Activated effector memory CD4-positive, alpha-beta T cell treated with anti-CD3 and anti-CD28 coated beads, Interleukin-2, amount 50 U/mL, for 16 hours (primary cell): ENCODE data around the gene SPTLC1.
"Not testable (repeated sequence)": the region's sequence is repeated elsewhere in the genome, so short reads cannot be mapped to it uniquely, and the experiment has no call there.

Experiments used
- DNase-seq: peaks from one replicate; pipeline ENCODE4 v3.0.0-alpha.2; 2020

SPTLC1 gene

GRCh38 chr9:92115071-92115858, at the start of gene SPTLC1:
Gene SPTLC1 (minus strand): TSS chr9:92115413. CDS start chr9:92115370, 43 bp downstream.
- DNase-seq = peak; percentile 98

GRCh38 chr9:92164975-92165374, 49.8 kb upstream of the SPTLC1 start:
- no peak for DNase-seq

DNA sequence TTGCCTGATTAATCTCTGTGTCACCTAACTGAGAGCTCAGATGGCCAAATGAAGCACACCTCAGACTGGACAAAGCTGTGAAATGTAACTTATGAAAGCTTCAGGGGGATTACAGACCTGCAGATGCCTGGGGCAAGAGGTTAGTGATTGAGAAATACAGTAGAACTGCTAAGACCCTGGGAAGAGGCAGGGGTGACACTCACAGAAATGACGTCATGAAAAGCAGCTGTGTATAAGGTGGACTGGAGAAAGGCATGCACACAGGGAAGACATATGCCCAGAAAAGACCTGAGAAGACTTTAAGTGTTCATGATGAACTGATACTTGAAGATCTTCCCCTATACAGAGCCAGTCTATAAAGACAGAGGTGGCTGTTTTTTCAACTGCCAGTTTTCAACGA, 49.3 kb upstream of the SPTLC1 start:
- no peak for DNase-seq

DNA sequence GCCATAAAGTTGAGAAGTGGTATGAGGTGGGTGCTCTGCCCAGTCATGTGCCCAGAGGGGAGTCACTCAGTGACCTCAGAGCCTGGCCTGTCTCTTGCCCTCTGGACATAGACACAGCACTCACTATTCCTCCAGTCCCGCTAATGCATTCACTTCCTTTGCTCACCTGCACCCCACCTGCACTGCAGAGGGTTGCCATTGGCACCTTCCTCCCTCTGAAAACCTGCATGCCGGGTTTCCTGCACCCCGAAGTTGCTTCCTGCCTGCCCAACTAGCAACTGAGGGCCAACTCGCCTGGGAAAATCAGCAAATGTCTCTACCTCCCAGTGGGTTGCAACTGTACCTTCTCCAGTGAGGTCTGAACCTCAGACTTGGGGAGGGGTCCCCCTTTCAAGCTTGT, 48.1 kb upstream of the SPTLC1 start:
- DNase-seq = no peak

GRCh38 chr9:92160786-92161185, 45.6 kb upstream of the SPTLC1 start:
- no peak for DNase-seq

GRCh38 chr9:92159058-92159457, 43.8 kb upstream of the SPTLC1 start:
- no peak for DNase-seq

GRCh38 chr9:92158097-92158601, 42.9 kb upstream of the SPTLC1 start:
- no peak for DNase-seq

DNA sequence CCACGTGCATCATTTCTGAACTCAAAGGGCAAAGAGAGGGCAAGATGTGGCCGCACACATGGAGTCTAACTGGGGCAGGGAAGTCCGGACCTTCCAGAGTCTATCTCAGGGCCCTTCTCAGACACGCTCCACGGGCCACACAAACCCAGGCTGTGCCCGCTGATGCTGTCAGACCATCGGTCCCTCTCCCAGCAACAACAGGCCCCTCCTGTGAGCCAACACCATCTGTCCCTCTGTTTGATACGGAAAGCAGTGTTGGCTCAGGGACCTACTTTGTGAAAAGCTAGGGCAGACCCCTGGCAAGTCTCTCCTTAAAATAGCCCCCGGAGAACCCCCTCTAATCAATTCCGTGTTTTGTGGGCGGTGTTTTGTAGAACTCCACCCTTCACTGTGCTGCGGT, 40.5 kb upstream of the SPTLC1 start:
- DNase-seq = not testable (repeated sequence)

DNA sequence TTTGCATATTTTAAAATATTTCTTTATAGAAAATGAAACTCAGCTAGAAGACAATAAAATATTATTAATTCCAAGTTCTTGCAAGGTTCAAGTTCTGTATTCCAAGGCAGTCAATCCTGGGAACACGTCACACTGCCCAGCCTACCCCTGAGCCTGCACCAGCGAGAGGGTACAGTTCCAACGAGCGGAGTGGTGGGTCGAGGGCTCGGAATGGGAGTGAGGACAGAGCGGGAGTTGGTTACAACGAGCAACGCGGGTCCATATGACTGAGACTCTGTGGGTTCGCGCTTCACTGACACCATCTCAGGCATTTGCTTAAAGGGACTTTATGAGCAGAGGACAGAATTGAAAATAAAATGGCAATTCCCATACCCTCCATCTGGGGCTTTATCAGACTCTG, 40.0 kb upstream of the SPTLC1 start:
- no peak for DNase-seq

GRCh38 chr9:92153466-92154415, 38.5 kb upstream of the SPTLC1 start:
- DNase-seq = not testable (repeated sequence)

- no peak for DNase-seq
Observed at GRCh38 chr9:92151691-92152393, 36.6 kb upstream of the SPTLC1 start.

GRCh38 chr9:92150501-92151470, 35.6 kb upstream of the SPTLC1 start:
- not testable (repeated sequence) for DNase-seq

- DNase-seq = no peak
Observed at GRCh38 chr9:92147852-92148180, 32.6 kb upstream of the SPTLC1 start.

GRCh38 chr9:92147030-92147851, 32.0 kb upstream of the SPTLC1 start:
- no peak for DNase-seq

GRCh38 chr9:92146610-92147009, 31.4 kb upstream of the SPTLC1 start:
- DNase-seq = no peak

DNA sequence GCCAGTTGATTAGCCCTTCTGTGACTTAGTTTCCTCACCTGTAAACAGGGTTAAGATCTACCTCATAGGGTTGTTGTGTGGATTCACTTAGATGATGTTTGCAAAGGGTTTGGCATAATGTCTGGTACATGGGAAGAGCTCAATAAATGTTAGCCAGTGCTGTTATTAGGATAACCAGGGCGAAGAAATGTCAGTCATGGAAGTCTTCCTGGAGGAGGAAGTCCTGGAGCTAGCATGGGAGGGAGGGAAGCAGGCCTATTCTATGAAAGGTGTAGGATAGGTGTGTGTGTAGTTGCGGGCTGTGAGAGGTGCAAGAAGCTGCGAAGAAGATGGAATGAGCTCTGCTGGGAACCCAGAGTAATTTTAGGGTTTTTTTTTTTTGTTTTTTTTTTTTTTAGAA, 30.6 kb upstream of the SPTLC1 start:
- DNase-seq = not testable (repeated sequence)

DNA sequence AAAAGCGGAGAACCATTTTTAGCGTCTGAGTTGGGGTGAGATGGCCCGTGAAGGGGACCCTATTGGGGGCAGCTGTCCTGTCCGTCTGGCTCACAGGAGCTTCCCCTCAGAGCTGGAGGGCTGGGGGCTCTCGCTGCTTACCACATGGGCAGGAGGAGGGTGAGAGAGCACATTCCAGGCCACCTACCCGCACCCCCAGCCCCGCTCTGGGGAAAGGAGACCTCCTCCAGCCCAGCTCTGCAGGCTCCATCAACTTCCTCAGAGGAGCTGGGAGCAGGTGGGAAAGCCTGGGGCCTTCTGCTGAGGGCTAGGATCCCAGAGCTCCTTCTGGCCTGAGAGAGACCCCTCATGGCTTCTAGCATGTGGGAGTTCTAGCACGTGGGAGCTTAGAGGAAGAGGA, 27.1 kb upstream of the SPTLC1 start:
- DNase-seq = no peak

- DNase-seq = no peak
Observed at GRCh38 chr9:92141144-92142129, 26.2 kb upstream of the SPTLC1 start.

GRCh38 chr9:92140754-92141143, 25.5 kb upstream of the SPTLC1 start:
- DNase-seq = no peak
